ENCODE results near the gene DCC.

DNA sequence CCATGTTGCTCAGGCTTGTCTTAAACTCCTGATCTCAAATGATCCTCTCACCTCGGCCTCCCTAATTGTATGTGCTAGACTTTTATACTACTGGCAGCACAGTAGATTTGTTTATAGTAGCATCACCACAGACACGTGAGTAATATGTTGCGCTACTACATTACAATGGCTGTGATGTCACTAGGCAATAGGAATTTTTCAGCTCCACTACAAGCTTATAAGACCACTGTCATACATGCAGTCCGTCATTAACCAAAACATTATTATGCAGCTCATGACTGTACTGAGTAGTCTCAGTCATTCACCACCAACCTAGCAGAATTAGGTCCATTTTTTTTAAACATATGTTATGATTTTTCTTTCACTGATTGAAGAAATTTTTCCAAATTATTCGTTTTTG lies 398.9 kb downstream of the DCC start:
- TF ChIP-seq, protein P1, sequence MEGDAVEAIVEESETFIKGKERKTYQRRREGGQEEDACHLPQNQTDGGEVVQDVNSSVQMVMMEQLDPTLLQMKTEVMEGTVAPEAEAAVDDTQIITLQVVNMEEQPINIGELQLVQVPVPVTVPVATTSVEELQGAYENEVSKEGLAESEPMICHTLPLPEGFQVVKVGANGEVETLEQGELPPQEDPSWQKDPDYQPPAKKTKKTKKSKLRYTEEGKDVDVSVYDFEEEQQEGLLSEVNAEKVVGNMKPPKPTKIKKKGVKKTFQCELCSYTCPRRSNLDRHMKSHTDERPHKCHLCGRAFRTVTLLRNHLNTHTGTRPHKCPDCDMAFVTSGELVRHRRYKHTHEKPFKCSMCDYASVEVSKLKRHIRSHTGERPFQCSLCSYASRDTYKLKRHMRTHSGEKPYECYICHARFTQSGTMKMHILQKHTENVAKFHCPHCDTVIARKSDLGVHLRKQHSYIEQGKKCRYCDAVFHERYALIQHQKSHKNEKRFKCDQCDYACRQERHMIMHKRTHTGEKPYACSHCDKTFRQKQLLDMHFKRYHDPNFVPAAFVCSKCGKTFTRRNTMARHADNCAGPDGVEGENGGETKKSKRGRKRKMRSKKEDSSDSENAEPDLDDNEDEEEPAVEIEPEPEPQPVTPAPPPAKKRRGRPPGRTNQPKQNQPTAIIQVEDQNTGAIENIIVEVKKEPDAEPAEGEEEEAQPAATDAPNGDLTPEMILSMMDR (IDR thresholded peaks at IDR 0.05; ENCODE audit: low read depth, low read length, poor library complexity, severe bottlenecking) = no peak
- TF ChIP-seq EZH2phosphoT487 (IDR thresholded peaks at IDR 0.05; ENCODE audit: borderline replicate concordance, low read length) = no peak
